A549 (cell line): ENCODE results near the gene ARHGEF18.

Experiments
- GATA3 ChIP-seq: IDR thresholded peaks from 2 replicates; pipeline ENCODE4 v1.6.1; 2012; ENCODE audit warnings: borderline replicate concordance
- MAZ ChIP-seq: fragments of 150-350 bp; IDR thresholded peaks from 2 replicates; pipeline ENCODE4 v1.6.1; 2014; ENCODE audit warnings: antibody characterized with exemption, low read depth, low read length, borderline replicate concordance
- POLR2A ChIP-seq: IDR thresholded peaks from 2 replicates; pipeline ENCODE4 v1.6.1; 2012; ENCODE audit warnings: mild to moderate bottlenecking, low read length
- RAD21 ChIP-seq, 2 experiments: fragments of >200 bp in 1 of 2; sonication (Bioruptor Twin) in 1 of 2; formaldehyde crosslinking in 1 of 2; IDR thresholded peaks in 1 of 2; conservative IDR thresholded peaks in 1 of 2; 2 replicates in 1 of 2; 3 replicates in 1 of 2; pipeline ENCODE4 v1.6.1; 2012 to 2018; ENCODE audit warnings: inconsistent platforms in 1 of 2
- RCOR1 ChIP-seq: fragments of 150-350 bp; IDR thresholded peaks from 2 replicates; pipeline ENCODE4 v1.6.1; 2014; ENCODE audit warnings: antibody characterized with exemption, low read length, low read depth
- RFX5 ChIP-seq: fragments of 450-650 bp; IDR thresholded peaks from 2 replicates; pipeline ENCODE4 v1.7.1; 2014; ENCODE audit warnings: antibody characterized with exemption, mild to moderate bottlenecking, moderate library complexity
- SREBF2 ChIP-seq: fragments of 450-650 bp; IDR thresholded peaks from 2 replicates; pipeline ENCODE4 v1.6.1; 2014; ENCODE audit warnings: mild to moderate bottlenecking, moderate library complexity
- TF ChIP-seq, protein P1 (sequence below): fragments of >200 bp; sonication (Bioruptor Twin); formaldehyde crosslinking; IDR thresholded peaks from 3 replicates; pipeline ENCODE4 v1.5.1; 2016
- TF ChIP-seq, protein P2 (sequence below): IDR thresholded peaks from 2 replicates; pipeline ENCODE4 v1.6.1; 2012

GRCh38 chr19:7391218-7391670 lies 42.5 kb downstream of the ARHGEF18 start:
- TF ChIP-seq MAZ (no peak), SREBF2 (no peak), RFX5 (no peak), POLR2A (no peak), GATA3 (peak; percentile 39; the same call in 1 of the 2 replicates), RCOR1 (no peak), RAD21 (conservative IDR thresholded peaks at IDR 0.05 in 1 of 2, IDR thresholded peaks at IDR 0.05 in 1 of 2) (no peak)
- TF ChIP-seq, protein P1, sequence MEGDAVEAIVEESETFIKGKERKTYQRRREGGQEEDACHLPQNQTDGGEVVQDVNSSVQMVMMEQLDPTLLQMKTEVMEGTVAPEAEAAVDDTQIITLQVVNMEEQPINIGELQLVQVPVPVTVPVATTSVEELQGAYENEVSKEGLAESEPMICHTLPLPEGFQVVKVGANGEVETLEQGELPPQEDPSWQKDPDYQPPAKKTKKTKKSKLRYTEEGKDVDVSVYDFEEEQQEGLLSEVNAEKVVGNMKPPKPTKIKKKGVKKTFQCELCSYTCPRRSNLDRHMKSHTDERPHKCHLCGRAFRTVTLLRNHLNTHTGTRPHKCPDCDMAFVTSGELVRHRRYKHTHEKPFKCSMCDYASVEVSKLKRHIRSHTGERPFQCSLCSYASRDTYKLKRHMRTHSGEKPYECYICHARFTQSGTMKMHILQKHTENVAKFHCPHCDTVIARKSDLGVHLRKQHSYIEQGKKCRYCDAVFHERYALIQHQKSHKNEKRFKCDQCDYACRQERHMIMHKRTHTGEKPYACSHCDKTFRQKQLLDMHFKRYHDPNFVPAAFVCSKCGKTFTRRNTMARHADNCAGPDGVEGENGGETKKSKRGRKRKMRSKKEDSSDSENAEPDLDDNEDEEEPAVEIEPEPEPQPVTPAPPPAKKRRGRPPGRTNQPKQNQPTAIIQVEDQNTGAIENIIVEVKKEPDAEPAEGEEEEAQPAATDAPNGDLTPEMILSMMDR, result no peak
- TF ChIP-seq, protein P2, sequence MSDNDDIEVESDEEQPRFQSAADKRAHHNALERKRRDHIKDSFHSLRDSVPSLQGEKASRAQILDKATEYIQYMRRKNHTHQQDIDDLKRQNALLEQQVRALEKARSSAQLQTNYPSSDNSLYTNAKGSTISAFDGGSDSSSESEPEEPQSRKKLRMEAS, result peak; percentile 45
